NCI-H1930 (cell line): ENCODE data around the gene AURKAIP1.
"Not testable (repeated sequence)": the region's sequence is repeated elsewhere in the genome, so short reads cannot be mapped to it uniquely, and the experiment has no call there.

Experiments
- DNase-seq, 2 experiments: peaks; one replicate each; lab custom pipeline; 2025; lab: John Stamatoyannopoulos, UW

AURKAIP1 gene

DNA sequence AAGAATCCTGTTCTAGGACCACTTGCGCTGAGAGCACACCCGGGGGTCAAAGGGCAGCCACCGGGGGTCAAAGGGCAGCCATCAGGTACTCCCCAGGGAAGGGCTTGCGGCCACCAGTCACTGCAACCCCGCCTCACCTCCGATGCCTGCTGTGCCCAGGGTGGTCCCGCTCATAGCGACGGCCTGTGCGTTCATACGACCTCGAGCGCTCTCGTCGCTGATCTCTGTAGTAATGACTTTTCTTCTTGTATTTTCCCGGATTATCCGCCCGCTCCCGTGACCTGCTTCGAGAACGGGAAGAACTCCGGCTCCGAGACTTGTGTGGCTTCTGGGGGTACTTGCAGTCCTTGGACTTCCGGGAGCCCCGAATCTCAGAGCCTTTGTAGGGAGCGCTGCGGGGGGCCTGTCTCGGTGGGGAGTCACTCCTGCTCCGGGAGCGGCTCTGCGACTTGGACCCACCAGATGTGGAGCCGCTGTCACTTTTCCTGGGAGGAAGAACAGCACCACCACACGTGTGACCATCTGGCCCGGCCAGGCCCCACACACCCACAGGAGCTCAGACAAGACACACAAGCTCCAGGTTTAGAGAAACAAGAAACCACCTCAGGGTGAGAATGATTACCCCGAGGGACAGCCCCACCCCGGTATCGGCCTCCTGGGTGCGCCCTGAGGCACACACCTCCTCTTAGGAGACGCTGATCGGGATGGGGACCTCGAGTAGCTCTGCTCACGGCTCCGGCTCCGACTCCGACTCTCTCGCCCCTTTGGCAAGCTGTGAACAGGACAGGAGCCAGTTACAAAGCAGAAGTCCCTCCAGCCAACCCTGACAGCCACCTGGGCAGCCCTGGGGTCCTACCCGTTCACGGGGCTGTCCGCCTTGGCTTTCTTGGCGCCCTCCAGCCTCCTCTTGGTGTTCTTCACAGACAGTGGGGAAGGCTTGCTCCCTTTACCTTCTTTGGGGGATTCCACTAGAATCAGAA is 12.4 kb upstream of the AURKAIP1 start:
- no peak for DNase-seq

DNA sequence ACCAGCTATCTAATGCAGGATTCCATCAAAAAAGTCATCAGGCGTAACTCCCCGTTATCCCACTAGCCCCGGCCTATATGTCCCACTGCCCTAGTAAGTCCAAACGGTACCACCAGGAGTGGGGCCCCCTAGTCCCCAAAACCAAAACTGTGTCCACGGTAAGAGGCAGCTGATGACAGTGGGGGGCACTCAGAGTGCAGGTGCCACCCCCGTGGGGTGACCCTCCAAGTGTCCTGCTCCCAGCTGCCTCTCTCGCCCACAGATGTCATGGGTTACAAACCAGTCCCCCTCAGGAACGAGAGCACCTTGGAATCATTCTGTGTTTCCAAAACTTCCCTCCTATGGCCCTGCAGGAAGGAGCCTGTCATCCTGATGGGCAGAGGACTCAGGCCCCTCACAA is 10.9 kb upstream of the AURKAIP1 start:
- no peak for DNase-seq

DNA sequence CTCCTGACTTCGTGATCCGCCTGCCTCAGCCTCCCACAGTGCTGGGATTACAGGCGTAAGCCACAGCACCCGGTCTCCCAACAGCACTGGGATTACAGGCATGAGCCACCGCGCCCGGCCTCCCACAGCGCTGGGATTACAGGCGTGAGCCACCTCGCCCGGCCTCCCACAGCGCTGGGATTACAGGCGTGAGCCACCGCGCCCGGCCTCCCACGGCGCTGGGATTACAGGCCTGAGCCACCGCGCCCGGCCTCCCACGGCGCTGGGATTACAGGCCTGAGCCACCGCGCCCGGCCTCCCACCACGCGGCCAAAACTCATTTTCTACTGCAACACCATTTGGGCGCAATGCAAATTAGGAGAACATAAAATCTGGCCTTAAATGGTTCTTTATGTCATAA is 10.3 kb upstream of the AURKAIP1 start:
- not testable (repeated sequence) for DNase-seq

DNA sequence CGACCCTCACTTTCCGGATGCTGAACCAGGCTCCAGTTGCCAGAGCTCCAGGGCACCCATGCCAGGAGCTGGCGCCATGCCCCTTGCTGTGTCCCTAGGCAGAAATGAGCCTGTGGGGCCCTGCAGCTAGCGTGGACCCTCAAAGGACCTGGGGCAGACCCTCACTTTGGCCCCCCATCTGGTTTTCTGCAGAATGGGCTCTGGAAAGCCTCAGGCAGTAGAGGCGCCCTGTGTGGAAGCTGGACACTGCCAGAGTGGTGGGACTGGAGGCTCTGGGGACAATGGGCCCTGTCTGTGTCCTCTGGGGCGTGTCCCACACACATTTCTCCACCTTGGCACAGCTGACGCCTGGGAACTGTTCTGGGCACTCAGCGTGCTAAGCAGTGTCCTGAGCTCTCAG is 6.3 kb upstream of the AURKAIP1 start:
- no peak for DNase-seq

DNA sequence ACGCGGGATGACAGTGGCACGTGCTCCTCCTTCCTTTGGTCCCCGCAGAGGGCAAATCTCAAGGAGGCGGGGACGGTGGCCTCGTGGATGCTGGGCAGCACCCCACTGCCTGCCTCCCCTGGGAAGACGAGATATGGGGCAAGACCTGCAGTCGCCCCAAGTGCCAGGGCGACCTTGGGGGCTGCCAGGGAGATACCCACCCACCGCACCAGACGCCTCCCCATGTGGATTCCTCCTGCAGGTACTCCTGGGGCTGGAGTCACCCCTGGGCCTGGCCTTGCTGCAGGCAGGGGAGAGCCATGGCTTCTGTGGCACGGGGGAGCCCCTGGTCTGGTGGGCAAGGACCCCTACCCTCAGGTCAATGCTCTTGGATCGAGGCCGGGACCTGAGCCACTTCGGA is 5.9 kb upstream of the AURKAIP1 start:
- DNase-seq = no peak

DNA sequence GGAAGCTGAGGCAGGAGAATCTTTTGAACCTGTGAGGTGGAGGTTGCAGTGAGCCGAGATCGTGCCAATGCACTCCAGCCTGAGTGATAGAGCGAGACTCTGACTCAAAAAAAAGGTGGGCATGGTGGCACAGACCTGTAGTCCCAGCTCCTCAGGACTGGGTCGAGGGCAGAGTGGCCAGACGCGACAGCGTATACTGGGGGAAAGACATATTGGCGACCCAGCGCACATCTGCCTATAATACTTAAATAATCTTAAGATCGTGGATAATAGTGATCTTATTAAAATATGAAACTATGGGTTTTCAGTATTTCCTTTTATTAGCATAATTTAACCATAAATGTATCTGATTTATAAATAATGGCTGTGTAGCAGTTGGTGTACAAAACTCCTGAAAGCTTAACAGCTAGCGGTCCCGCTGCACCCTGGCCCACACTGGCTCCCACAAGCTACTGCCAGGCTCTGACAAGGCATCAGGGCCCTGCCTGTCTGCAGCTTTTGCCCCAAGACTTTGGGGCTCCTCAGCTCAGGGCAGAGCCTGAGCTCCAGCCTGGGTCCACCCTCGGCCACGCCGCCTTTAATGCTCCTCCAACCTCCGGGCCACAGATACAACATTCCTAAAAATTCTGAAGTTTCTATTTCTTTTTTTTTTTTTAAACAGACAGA is 2.7 kb upstream of the AURKAIP1 start:
- DNase-seq = no peak

DNA sequence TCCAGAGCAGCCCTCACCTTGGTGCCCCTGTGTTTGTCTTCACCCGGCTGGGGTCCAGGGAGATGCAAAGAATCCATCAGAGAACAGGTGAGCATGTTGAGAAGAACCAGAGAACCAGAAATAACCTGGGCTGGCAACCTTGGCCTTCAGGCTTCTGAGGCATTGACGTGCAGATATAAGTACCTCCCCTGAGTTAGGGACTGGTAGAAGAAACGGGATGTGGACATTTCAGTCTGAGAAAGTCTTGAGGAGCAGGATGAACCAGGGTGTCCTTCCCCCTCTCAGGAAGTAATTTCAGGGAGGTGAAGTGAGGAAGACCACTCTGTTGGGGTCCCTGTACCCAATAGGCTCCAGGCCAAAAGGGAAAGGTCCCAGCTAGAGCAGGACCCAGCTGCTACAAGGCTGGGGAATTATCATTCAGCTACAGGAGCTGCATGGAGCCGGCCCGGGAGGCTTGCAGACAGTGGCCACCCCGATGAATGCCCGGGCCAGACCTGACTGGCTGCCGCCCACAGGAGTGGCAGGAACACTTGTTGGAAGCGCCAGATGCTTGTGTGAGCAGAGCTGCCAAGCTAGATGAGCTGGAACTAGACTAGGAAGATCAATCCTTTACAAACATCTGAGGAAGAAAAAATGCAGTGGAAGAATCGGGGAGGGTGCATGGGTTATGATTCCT is 1.7 kb upstream of the AURKAIP1 start:
- no peak for DNase-seq

DNA sequence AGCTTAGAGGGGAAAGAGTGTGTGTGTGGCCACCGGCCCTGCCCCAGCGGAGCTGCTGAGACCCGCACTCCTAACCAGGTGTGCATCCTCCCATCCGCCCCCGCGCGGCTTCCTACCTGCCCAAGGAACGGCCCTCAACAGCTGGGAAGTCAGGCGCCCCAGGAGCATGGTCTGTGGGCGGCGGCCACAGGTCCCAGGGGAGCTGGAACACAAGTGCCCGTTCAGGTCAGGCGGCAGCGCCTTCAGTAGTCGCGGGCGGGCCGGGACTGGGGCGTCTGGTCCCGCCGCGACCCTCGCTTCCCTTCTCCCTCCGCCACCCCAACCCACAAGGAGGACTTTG is 448 bp downstream of the AURKAIP1 start:
- no peak for DNase-seq

DNA sequence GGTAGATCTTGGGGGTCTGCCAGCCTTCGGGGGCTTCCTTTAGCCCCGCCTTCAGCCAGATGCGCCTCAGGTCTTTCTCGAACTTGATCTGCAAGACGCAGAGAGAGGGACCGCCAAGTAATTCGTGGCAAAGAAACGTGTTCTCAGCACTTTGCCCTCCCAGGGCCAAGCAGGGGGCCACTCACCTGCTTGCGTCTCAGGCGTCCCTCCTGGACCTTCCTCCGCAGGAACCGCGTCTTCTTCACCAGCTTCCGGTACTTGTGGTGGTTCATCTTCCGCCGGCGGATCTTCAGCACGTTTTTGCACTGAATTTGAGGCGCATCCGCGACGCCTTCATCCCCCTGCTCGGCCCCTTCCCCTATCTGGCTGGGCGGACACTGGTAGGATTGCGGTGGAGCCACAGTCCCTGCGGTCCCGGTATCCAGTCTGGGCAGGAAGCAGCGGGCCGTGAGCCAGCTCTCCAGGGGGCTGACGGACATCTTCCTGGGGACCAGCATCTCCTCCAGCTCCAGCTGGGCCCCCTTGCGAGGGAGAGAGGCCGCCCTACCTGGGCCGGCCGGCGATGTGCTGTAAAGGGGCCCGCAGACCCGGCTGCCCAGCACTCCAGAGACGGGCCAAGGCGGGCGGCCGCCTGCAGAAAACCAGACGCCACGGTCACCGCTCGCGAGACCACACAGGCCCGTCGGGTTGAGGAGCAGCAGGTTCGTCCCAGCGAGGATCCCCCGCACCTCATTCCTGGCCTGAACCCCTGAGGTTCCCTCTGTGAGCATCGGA is 1.0 kb downstream of the AURKAIP1 start:
- no peak for DNase-seq

DNA sequence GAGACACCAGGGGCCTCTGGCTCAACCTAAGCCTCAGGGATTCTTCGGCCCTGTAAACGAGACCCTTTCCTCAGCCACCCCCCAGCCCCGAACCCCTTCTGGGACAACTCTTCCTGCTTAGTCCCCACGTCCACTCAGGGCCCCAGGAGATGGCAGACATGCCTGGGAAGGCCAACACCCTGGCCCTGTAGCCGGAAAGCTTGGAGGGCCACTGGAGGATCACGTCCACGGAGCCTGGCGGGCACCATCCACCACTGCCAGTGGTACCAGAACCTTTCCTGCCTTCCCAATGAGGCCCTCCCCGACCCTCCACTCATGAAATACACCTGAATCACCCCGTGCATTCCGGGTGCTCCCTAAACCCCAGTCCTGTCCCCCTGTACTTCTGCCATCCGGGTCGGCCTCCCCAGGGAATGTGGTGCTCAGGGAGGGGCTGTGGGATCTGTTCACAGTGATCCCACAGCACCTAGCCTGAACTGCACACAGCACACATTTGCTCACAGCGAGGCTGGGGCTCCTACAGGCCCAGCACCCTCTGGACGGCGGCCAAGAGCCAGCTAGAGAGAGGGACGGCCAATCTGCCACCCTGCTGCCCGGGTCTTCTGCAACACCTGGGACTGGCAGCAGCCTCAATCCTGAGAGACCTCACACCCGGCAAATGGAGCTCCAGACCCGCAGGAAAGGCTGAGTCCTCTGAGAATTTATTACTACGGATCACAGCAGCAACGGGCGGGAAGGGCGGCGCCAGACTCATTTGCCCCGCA is 1.8 kb downstream of the AURKAIP1 start:
- DNase-seq = no peak

DNA sequence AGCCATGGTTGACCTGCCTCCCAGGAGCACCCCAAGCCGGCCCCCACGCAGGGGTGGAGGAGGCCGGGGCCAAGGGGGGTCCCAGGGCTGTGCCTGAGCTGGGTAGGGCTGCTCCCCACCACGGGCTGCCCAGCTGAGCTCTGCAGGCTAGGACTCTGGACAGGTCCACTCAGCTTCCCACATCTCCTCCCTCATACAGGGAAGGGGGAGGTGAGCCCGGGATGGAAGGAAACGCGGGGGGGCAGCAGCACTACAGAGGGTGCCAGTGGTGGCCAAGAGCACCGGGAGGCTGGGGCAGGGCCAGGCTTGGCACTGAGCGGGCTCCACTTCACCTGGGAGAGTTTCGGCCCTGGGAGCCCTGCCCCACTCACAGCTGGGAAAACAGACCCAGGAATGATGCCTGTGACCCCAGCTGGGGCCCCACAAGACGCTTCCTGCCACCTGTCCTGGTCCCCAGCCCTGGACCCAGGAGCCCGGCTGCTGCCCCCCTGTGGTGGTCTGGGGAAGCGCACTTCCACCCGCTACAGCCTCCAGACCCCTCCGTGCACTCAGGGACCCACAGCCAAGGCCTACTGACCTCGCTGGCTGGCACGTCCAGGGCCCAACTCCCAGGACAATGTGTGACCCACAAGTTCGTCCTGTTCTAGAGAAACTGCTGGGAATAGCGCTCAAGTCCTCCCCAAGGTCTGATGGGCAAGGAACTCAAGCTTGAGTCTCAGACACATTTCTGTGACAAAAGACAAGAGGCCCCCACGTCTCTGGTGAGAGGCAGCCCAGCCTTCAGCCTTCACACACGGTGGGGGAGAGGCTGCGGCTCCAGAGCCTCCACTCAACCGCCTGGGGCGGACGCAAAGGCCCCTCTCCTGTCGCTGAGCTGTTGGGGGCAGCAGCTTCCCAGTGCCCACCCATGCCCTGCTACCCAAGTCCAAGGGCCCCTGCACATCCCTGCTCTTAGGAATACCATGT is 3.0 kb downstream of the AURKAIP1 start:
- peak in 1 of 2 experiments; percentile 47 for DNase-seq

DNA sequence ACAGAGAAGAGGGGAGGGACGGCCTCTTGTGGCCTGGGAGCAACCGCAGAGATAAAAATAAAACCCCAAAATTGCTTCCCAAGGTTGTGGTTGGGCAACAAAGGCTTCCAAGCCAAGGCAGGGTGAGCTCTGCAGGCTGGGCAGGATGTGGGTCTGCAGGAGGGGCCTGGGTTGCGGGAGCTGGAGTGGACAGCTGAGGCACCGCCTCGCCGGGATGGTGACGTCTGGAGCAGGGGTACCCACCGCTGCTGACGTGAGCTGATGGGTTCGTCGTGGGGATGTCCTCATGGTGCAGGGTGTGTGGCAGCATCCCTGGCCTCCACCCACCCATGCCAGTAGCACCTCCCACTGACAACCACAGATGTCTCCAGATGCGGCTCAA is 3.7 kb downstream of the AURKAIP1 start:
- no peak for DNase-seq

DNA sequence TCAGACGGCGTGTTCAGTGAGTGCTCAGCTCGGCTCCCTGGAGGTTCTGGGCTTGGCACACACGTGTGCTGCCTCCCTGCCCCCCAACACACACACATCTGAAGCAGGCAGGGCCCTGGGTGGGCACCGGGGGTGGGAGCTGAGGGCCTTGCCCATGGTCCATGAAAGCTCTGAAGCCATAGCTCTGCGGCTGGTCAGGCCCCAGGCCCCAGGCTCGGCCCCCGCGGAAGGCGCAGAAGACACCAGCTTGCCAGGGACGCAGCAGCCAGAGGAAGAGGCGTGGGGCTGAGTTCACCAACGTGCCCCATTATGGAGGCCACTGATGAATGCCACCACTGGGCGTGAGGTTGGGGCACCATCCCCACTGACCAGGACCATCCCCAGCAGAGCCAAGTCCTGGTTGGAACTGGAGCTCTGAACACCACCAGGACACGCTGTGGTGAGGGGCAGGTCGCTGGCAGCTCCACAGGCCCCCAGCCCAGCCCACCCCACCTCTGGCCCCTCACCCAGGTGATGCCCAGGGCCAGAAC is 4.2 kb downstream of the AURKAIP1 start:
- DNase-seq = no peak

DNA sequence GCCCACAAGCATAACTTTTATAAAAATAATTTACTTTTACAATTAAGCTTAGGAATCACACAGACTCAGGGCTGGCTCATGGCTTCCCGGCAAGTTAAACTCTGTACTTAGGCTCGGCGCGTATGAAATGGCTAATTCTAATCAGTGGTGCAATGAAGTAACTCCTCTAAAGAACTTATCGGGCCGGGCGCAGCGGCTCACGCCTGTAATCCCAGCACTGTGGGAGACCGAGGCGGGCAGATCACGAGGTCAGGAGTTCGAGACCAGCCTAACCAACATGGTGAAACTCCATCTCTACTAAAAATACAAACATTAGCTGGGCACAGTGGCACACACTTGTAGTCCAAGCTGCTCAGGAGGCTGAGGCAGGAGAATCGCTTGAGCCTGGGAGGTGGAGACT is 4.9 kb downstream of the AURKAIP1 start:
- not testable (repeated sequence) for DNase-seq

DNA sequence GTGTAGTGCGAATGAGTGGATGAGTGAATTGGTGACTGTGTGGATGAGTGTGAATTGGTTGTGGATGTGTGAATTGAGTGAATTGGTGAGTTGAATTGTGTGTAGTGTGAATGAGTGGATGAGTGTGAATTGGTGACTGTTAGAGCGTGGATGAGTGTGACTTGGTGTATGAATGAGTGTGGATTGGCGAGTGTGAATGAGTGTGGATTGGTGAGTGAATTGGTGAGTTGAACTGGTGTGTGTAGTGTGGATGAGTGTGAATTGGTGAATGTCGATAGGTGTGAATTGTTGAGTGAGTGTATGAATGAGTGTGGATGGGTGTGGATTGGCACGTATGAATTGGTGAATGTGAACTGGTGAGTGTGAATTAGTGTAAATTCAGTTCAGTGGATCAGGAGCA is 7.7 kb downstream of the AURKAIP1 start:
- DNase-seq = no peak

DNA sequence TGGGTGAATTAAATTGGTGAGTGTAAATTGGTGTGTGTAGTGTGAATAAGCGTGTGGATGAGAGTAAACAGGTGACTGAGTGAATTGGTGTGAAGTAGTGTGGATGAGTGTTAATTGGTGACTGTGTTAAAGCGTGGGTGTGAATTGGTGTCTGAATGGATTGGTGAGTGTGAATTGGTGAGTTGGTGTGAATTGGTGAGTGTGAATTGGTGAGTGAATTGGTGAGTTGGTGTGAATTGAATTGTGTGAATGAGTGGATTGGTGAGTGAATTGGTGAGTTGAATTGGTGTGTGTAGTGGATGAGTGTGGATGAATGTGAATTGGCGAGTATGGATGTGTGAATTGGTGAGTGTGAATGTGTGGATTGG is 8.3 kb downstream of the AURKAIP1 start:
- DNase-seq = no peak

DNA sequence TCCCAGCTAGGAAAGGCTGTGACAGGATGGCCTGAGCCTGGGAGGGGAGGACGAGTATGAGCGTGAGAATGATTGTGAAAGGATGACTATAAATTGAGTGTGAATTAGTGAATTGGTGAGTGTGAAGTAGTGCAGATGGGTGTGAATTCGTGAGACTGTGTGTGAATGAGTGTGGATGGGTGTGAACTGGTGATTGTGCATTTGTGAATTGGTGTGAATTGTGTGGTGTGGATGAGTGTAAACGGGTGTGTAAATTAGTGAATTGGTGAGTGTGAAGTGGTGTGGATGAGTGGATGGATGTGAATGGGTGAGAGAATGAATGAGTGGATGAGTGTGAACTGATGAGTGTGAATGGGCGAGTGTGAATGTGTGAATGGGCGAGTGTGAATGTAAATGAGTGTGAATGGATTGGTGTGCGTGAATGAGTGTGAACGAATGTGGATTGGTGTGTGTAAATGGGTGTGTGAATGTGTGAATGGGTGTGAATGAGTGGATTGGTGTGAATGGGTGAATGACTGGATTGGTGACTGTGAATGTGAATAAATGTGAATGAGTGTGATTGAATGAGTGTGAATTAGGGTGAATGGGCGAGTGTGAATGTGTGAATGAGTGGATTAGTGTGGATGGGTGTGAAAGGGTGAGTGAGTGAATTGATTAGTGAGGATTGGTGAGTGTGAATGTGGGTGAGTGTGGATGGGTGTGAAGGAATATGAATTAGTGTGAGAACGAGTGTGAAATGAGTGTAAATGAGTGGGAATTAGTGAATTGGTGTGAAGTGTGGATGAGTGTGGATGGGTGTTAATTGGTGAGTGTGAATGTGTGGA is 8.9 kb downstream of the AURKAIP1 start:
- no peak for DNase-seq

DNA sequence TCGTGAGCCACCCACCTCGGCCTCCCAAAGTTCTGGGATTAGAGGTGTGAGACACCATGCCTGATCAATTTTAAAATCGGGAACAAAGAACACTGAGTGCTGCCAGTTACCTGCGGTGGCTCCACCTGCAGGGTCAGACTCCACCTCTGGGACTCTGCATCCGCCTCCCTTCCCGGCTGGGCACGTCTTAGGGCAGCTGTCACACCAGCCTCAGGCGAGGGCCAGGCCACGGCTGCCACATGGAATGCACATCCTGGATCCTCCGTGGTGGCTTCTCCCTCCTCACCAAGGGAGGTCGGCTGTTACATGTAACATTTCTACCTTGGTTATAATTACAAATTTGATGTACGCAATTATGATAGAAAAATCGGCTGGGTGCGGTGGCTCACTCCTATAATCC is 10.7 kb downstream of the AURKAIP1 start:
- DNase-seq = no peak

DNA sequence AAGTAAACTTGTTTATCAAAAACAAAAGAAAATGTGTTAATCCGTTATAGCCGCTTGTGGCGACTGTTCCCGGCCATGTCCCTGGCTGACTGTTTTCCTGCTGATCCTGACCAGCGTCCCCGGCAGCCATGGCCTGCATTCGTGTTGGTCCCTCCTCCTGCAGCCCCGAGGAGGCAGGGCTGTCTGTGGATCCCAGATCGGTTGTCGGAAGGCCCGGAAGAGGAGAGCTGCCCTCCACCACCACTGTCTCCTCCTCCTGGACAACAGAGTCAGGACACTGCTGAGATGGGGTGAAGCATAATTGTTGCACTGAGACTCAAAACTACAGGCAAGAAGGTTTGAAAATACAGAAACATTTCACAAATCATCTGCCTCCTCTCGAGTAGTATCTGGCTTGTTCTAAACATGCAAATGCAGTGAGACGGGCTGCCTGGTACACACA is 13.0 kb downstream of the AURKAIP1 start:
- no peak for DNase-seq
